GM19463 (cell line): ENCODE data around the gene CASP4.

Experiments
- ATAC-seq: cut with Tn5 transposase; IDR thresholded peaks from one replicate; pipeline ENCODE4 v1.9.1; 2021; ENCODE audit warnings: mild to moderate bottlenecking, moderate library complexity; ENCODE audit not compliant: unreplicated experiment

The CASP4 gene

DNA sequence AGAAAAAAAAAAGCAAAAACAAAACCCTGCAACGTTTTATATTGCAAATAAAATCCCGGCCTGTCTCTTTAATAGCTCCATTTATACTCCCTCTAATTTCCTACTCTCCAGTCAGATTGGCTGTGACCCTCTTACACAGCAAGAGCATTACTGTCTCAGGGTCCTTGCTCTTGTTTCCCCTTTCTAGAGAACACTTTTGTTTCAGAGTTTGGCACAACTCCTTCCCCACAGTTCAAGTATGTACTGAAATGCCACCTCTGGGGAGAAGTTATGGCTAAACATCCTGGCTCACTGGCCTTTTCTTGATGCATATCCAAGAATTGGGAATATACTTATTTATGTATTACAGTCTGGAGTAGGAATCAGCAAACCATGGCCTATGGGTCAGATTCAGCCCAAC lies 72.7 kb downstream of the CASP4 start:
- ATAC-seq = no peak

- no peak for ATAC-seq
These were observed 74.5 kb downstream of the CASP4 start for GRCh38 chr11:104893876-104894275.
